HepG2 (cell line): ENCODE measurements around the gene IQCE. TPM values are rescaled to one million over a fixed set of nuclear protein-coding genes. Genes with fewer than 3 reads are reported as not detected.
"Not testable (repeated sequence)": the region's sequence is repeated elsewhere in the genome, so short reads cannot be mapped to it uniquely, and the experiment has no call there.

Source experiments
- ATAC-seq: fragments of 200-7000 bp; cut with Tn5 transposase; 3 replicates; pipeline ENCODE4 v1.9.1; 2020; ENCODE audit warnings: mild to moderate bottlenecking, moderate library complexity
- BruUV-seq: library from RNA; stranded (reverse); fragments of 400-500 nt; replicated peaks from 2 replicates; lab custom pipeline; 2021; lab: Mats Ljungman, UMichigan
- CTCF ChIA-PET: fragments of 300-600 bp; formaldehyde crosslinking; extraction: SDS; loops from one replicate; lab custom pipeline; 2021; ENCODE audit warnings: low total read pairs, inconsistent platforms, low intra/inter-chr PET ratio; lab: Yijun Ruan, JAX
- POLR2A ChIA-PET: fragments of 350-600 bp; sonication (Branson Sonifier 250); formaldehyde crosslinking; loops from one replicate; lab custom pipeline; 2020; ENCODE audit warnings: antibody characterized with exemption, inconsistent platforms; lab: Yijun Ruan, JAX
- DNase-seq: peaks from one replicate; pipeline ENCODE4 v3.0.0-alpha.2; 2015; ENCODE audit warnings: low spot score
- FAIRE-seq: peaks from 3 replicates; lab custom pipeline; 2011; peaks lifted over from hg19 to GRCh38; lab: Jason Lieb, UNC
- H2AFZ ChIP-seq: one replicate; pipeline ENCODE4 v1.6.1; 2011; ENCODE audit warnings: low read length, inconsistent platforms
- H3K27ac ChIP-seq: fragments of 300-600 bp; 3 replicates; pipeline ENCODE4 v1.8.0; 2011; ENCODE audit warnings: mixed run types, mild to moderate bottlenecking, mixed read lengths, low read length, inconsistent platforms; ENCODE audit not compliant: insufficient read depth; ENCODE audit errors: extremely low read length
- H3K27me3 ChIP-seq, 2 experiments: fragments of 200-600 bp in 1 of 2; 2 replicates in 1 of 2; 3 replicates in 1 of 2; pipeline versions ENCODE4 v1.6.0 to v1.8.0; 2011; ENCODE audit warnings: low read length in 2 of 2, mild to moderate bottlenecking in 2 of 2, moderate library complexity in 2 of 2, inconsistent platforms in 1 of 2; ENCODE audit not compliant: insufficient read depth in 2 of 2, control insufficient read depth in 1 of 2
- H3K36me3 ChIP-seq, 2 experiments: fragments of 200-600 bp in 1 of 2; replicated peaks in 1 of 2; 2 replicates in 1 of 2; 3 replicates in 1 of 2; pipeline versions ENCODE4 v1.5.1 to v1.8.0; 2011; ENCODE audit warnings: low read length in 2 of 2, inconsistent platforms in 1 of 2; ENCODE audit not compliant: insufficient read depth in 2 of 2, control insufficient read depth in 1 of 2
- H3K4me1 ChIP-seq: 2 replicates; pipeline ENCODE4 v1.5.1; 2012; ENCODE audit warnings: low read length, inconsistent platforms; ENCODE audit not compliant: insufficient read depth
- H3K4me2 ChIP-seq: 2 replicates; pipeline ENCODE4 v1.6.0; 2011; ENCODE audit warnings: low read depth, low read length, inconsistent platforms
- H3K4me3 ChIP-seq, 3 experiments: fragments of 200-600 bp in 1 of 3; sonication (generic), shearing (Covaris generic) in 1 of 3; replicated peaks in 1 of 3; 2 replicates each; pipeline ENCODE4 v1.5.1; 2011 to 2016; ENCODE audit warnings: low read length in 3 of 3, inconsistent platforms in 2 of 3, low read depth in 2 of 3, mild to moderate bottlenecking in 2 of 3, control low read depth in 1 of 3, mixed read lengths in 1 of 3; ENCODE audit not compliant: insufficient read depth in 1 of 3
- H3K79me2 ChIP-seq: one replicate; pipeline ENCODE4 v1.6.1; 2011; ENCODE audit warnings: low read length, inconsistent platforms; ENCODE audit not compliant: insufficient read depth
- H3K9ac ChIP-seq: 2 replicates; pipeline ENCODE4 v1.6.0; 2011; ENCODE audit warnings: mild to moderate bottlenecking, low read depth, low read length, inconsistent platforms; ENCODE audit not compliant: insufficient read depth
- H3K9me3 ChIP-seq: 2 replicates; pipeline ENCODE4 v1.5.1; 2012; ENCODE audit warnings: mild to moderate bottlenecking, low read length
- H4K20me1 ChIP-seq: 2 replicates; pipeline ENCODE4 v1.6.0; 2011; ENCODE audit warnings: inconsistent platforms, mild to moderate bottlenecking, low read length, moderate library complexity; ENCODE audit not compliant: insufficient read depth
- WGBS: methylation state at CpG from one replicate; pipeline ENCODE4 v1.1.6; 2017; ENCODE audit warnings: low lambda C conversion rate; 5-methylcytosine and 5-hydroxymethylcytosine counted together
- in situ Hi-C: cut with HindIII; loops from 2 replicates; pipeline ENCODE4 v1.10.0; 2017; ENCODE audit warnings: low pct_unique_long_range_greater_than_20kb; ENCODE audit not compliant: extremely low pct_ligation_motif_present
- intact Hi-C: fragments of 100-400 bp; cut with micrococcal nuclease; formaldehyde crosslinking; loops from one replicate; pipeline ENCODE4 v1.10.0; 2022; ENCODE audit not compliant: unreplicated experiment
- polyA plus RNA-seq, 8 experiments: library from polyadenylated mRNA; depleted of rRNA in 3 of 8; stranded (reverse) in 7 of 8; unstranded in 1 of 8; fragments of >200 nt; fragmentation: Illumina TruSeq in 4 of 8; extraction: Trizol in 4 of 8; gene quantifications; 2 replicates each; pipeline versions ENCODE4 v1.2.1 to v1.2.3, GENCODE V29; 2011 to 2016; ENCODE audit warnings: low read depth in 4 of 8, missing spikeins in 1 of 8, mixed read lengths in 1 of 8; ENCODE audit not compliant: insufficient read depth in 1 of 8
- total RNA-seq, 5 experiments: library from RNA; depleted of rRNA; stranded (reverse); fragments of >200 nt; fragmentation: Illumina TruSeq; extraction: Trizol; gene quantifications; 2 replicates each; pipeline ENCODE4 v1.2.3, GENCODE V29; 2016; ENCODE audit warnings: low read depth in 1 of 5

Gene IQCE
- total and polyA plus RNA-seq, 2 of the 13 experiments (the other 11 are each of a cell fraction or from before 2014, with no cell fraction given): 1.5 to 2.5 TPM

DNA sequence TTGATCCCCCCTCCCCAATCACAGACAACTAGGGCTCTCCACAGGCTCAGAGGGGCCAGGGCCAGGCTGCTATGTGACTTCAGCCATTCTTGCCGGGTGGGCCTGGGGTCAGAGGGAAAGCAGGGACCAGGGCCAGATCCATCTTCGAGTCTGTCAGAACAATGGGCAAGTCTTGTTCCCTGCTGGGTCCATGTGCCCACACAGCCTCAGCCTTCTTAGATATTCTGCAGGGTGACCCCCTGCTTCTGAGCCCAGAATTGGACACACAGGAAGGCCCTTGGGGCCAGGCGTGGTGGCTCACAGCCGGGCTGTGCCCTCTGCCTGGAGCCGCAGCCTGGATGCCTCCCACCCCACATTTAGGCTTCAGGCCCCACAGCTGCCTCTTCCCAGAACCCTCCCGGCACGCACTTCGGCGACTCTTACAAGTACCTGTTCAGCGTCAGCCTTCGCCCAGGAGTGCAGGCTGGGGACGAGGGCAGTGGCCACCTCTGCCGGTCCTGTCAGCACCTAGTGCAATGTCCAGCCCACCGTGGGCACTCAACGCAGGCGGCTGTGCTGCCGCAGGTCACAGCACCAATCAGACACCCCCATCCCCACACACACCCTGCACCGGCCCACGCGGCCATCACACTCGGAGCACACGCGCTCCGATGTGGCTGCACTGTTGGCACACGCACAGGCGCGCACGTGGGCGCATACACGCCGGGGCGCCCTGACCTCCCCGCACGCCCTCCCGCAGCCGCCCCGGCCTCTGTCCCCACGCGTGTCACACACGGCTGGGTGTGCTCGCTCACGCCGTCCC, 27.6 kb upstream of the IQCE start:
- CTCF ChIA-PET, FAIRE-seq: not testable (repeated sequence)

GRCh38 chr7:2531796-2532110, 27.0 kb upstream of the IQCE start:
- intact Hi-C loops, DNase-seq, H2AFZ ChIP-seq, H3K9me3 ChIP-seq, ATAC-seq, CTCF ChIA-PET, H4K20me1 ChIP-seq, H3K27ac ChIP-seq, H3K4me2 ChIP-seq, H3K9ac ChIP-seq, in situ Hi-C loops, FAIRE-seq, H3K4me3 ChIP-seq, POLR2A ChIA-PET, BruUV-seq, H3K36me3 ChIP-seq, H3K79me2 ChIP-seq: not testable (repeated sequence)
- Histone ChIP-seq H3K4me1 (peaks cover 40% of the 10 kb centered on the region), H3K27me3 (peaks cover 0 to 11% of the 10 kb centered on the region in 2 experiments; a peak in 1 of 5 replicates)
- 85% methylated on average over 4 of the region's 17 CpGs for WGBS

More for the DNA sequence above, 27.6 kb upstream of the IQCE start:
- peaks cover 0 to 11% of the 10 kb centered on the region in 2 experiments; a peak in 1 of 5 replicates for H3K27me3 ChIP-seq
- H3K36me3 ChIP-seq, H3K9me3 ChIP-seq, DNase-seq, intact Hi-C loops, H3K9ac ChIP-seq, H2AFZ ChIP-seq, H3K79me2 ChIP-seq, H3K27ac ChIP-seq, in situ Hi-C loops, BruUV-seq, H3K4me3 ChIP-seq, H4K20me1 ChIP-seq, POLR2A ChIA-PET, H3K4me2 ChIP-seq: not testable (repeated sequence)
- H3K4me1 ChIP-seq: peaks cover 40% of the 10 kb centered on the region
- peak; percentile 28; the same call in 2 of the 3 replicates for ATAC-seq
- whole genome bisulfite sequencing: 61% methylated on average over 28 of the region's 43 CpGs

DNA sequence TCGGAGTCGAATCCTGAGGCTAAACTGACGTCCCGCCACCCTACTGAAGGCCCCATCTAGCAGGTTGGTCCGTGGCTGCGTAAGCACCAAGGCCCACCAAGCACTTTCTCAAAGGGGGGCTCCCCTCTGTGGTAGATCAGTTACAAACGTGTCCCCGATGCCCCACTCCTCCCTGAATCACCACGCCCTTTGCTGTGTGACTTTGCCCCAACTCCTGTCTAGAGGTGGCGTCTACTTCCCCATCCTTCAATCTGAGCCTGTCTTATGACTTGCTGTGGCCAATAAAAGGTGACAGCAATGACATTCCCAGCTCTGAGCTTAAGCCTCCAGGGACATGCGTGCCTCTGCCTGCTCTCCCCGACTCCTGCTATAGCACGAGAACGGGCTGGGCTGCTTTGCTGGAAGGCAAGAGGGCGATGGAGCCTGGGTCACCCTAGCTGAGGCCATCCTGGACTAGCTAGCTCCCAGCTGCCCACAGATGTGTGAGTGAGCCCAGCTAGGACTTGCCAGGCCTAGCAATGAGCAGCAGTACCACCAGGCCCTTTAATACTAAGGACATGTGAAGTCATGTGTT, 26.5 kb upstream of the IQCE start:
- H3K27me3 ChIP-seq: peaks cover 0 to 11% of the 10 kb centered on the region in 2 experiments; a peak in 1 of 5 replicates
- H3K4me3 ChIP-seq, CTCF ChIA-PET, POLR2A ChIA-PET, ATAC-seq, H3K4me2 ChIP-seq, intact Hi-C loops, H3K79me2 ChIP-seq, H2AFZ ChIP-seq, H3K27ac ChIP-seq, in situ Hi-C loops, DNase-seq, H4K20me1 ChIP-seq, H3K36me3 ChIP-seq, H3K9me3 ChIP-seq, FAIRE-seq, BruUV-seq, H3K9ac ChIP-seq: not testable (repeated sequence)
- peaks cover 38% of the 10 kb centered on the region for H3K4me1 ChIP-seq
- WGBS: 48% methylated on average over 9 of the region's 15 CpGs
